GM12891 (cell line): ENCODE measurements around the gene C2CD3.
"Not testable (repeated sequence)": the region's sequence is repeated elsewhere in the genome, so short reads cannot be mapped to it uniquely, and the experiment has no call there.

Experiments
- PAX5 ChIP-seq: IDR thresholded peaks from 2 replicates; pipeline ENCODE4 v1.6.1; 2011; ENCODE audit warnings: low read length, moderate library complexity, mild to moderate bottlenecking; ENCODE audit not compliant: insufficient read depth, severe bottlenecking
- POLR2A ChIP-seq: IDR thresholded peaks from 2 replicates; pipeline ENCODE4 v1.6.1; 2011; ENCODE audit warnings: low read depth, low read length, control low read depth
- POLR2AphosphoS5 ChIP-seq: IDR thresholded peaks from 2 replicates; pipeline ENCODE4 v1.6.1; 2011; ENCODE audit warnings: low read depth, low read length, control low read depth
- POU2F2 ChIP-seq: IDR thresholded peaks from 2 replicates; pipeline ENCODE4 v1.6.1; 2011; ENCODE audit warnings: low read depth, mild to moderate bottlenecking, control low read depth, low read length, moderate library complexity
- SPI1 ChIP-seq: IDR thresholded peaks from 2 replicates; pipeline ENCODE4 v1.6.1; 2011; ENCODE audit warnings: low read depth, low read length, control low read depth
- TAF1 ChIP-seq: IDR thresholded peaks from 2 replicates; pipeline ENCODE4 v1.6.1; 2011; ENCODE audit warnings: low read depth, low read length, control low read depth

DNA sequence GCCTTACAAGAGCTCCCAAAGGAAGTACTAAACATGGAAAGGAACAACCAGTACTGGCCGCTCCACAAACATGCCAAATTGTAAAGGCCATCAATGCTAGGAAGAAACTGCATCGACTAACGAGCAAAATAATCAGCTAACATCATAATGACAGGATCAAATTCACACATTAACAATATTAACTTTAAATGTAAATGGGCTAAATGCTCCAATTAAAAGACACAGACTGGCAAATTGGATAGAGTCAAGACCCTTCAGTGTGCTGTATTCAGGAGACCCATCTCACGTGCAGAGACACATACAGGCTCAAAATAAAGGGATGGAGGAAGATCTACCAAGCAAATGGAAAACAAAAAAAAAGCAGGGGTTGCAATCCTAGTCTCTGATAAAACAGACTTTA is 109.2 kb downstream of the C2CD3 start:
- not testable (repeated sequence) for TF ChIP-seq POLR2AphosphoS5, TAF1, PAX5, POLR2A, POU2F2, SPI1
